Loucy (cell line): ENCODE results near the gene EFHD1.
"Not testable (repeated sequence)": the region's sequence is repeated elsewhere in the genome, so short reads cannot be mapped to it uniquely, and the experiment has no call there.

Experiments used
- CTCF ChIP-seq: fragments of 200-600 bp; sonication (generic); conservative IDR thresholded peaks from 2 replicates; pipeline ENCODE4 v1.5.1; 2014; ENCODE audit warnings: mild to moderate bottlenecking, antibody characterized with exemption, low read length
- EZH2phosphoT487 ChIP-seq: fragments of 200-600 bp; IDR thresholded peaks from 2 replicates; pipeline ENCODE4 v1.6.1; 2018; ENCODE audit warnings: antibody characterized with exemption, mild to moderate bottlenecking, moderate library complexity, borderline replicate concordance

GRCh38 chr2:232635376-232635775 is 2.0 kb downstream of the EFHD1 start:
- TF ChIP-seq CTCF, EZH2phosphoT487: not testable (repeated sequence)
